ENCODE data around the gene LHFPL3.

The LHFPL3 gene

GRCh38 chr7:104371980-104372357 lies 43.6 kb downstream of the LHFPL3 start:
- Histone ChIP-seq H3K9ac (ENCODE audit: low read length) (no peak overlapping the region), H3K27ac (ENCODE audit: low read length) (no peak overlapping the region)

GRCh38 chr7:104382616-104383015 lies 54.2 kb downstream of the LHFPL3 start:
- no peaks in the 10 kb centered on the region for H3K27me3 ChIP-seq (ENCODE audit: control insufficient read depth, insufficient read depth, low read length)

More at GRCh38 chr7:104371980-104372357, 43.6 kb downstream of the LHFPL3 start:
- no peaks in the 10 kb centered on the region for H3K9me3 ChIP-seq (ENCODE audit: control insufficient read depth, low read depth, low read length)
- no peaks in the 10 kb centered on the region for H3K36me3 ChIP-seq (ENCODE audit: control insufficient read depth, low read depth, low read length)
- no peak overlapping the region for H3K4me3 ChIP-seq (ENCODE audit: low read length)
- no peaks in the 10 kb centered on the region for H3K27me3 ChIP-seq (ENCODE audit: control insufficient read depth, insufficient read depth, low read length)
- H3K4me1 ChIP-seq (ENCODE audit: control insufficient read depth, low read depth, low read length) = peaks cover 3% of the 10 kb centered on the region

GRCh38 chr7:104386943-104387342 lies 58.5 kb downstream of the LHFPL3 start:
- H3K9ac ChIP-seq (ENCODE audit: low read length) = no peak overlapping the region
- H3K9me3 ChIP-seq (ENCODE audit: control insufficient read depth, low read depth, low read length) = peaks cover 5% of the 10 kb centered on the region
- no peaks in the 10 kb centered on the region for H3K27me3 ChIP-seq (ENCODE audit: control insufficient read depth, insufficient read depth, low read length)
- H3K27ac ChIP-seq (ENCODE audit: low read length) = no peak overlapping the region
- H3K36me3 ChIP-seq (ENCODE audit: control insufficient read depth, low read depth, low read length) = no peaks in the 10 kb centered on the region
- no peak overlapping the region for H3K4me3 ChIP-seq (ENCODE audit: low read length)
- no peaks in the 10 kb centered on the region for H3K4me1 ChIP-seq (ENCODE audit: control insufficient read depth, low read depth, low read length)

More at GRCh38 chr7:104382616-104383015, 54.2 kb downstream of the LHFPL3 start:
- no peak overlapping the region for H3K27ac ChIP-seq (ENCODE audit: low read length)
- no peaks in the 10 kb centered on the region for H3K4me1 ChIP-seq (ENCODE audit: control insufficient read depth, low read depth, low read length)
- no peak overlapping the region for H3K9ac ChIP-seq (ENCODE audit: low read length)
- no peak overlapping the region for H3K4me3 ChIP-seq (ENCODE audit: low read length)
- H3K9me3 ChIP-seq (ENCODE audit: control insufficient read depth, low read depth, low read length) = peaks cover 2% of the 10 kb centered on the region
- no peaks in the 10 kb centered on the region for H3K36me3 ChIP-seq (ENCODE audit: control insufficient read depth, low read depth, low read length)

- no peaks in the 10 kb centered on the region for H3K36me3 ChIP-seq (ENCODE audit: control insufficient read depth, low read depth, low read length)
- H3K9me3 ChIP-seq (ENCODE audit: control insufficient read depth, low read depth, low read length) = peaks cover 5% of the 10 kb centered on the region
- H3K4me1 ChIP-seq (ENCODE audit: control insufficient read depth, low read depth, low read length) = no peaks in the 10 kb centered on the region
- no peak overlapping the region for H3K9ac ChIP-seq (ENCODE audit: low read length)
- no peak overlapping the region for H3K27ac ChIP-seq (ENCODE audit: low read length)
- no peaks in the 10 kb centered on the region for H3K27me3 ChIP-seq (ENCODE audit: control insufficient read depth, insufficient read depth, low read length)
- H3K4me3 ChIP-seq (ENCODE audit: low read length) = no peak overlapping the region
Observed at GRCh38 chr7:104388222-104388621, 59.8 kb downstream of the LHFPL3 start.

DNA sequence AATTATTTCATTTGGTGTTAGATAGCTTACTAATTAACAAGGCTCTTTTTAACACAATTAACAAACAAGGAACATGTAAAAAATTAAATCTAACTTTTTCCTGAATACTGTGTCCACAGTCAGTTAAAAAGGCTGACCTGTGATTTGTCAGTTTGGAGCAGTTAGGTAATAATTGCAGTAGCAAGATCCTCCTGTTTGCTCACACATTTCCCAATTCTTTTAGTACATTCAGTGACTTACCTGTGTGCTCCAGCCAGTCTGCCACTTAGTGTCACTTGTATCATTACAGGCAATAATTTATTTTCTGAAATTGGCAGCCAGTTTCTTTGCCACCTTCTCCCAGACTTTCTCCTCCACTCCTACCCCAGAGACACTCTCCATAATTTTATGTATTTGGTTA lies 66.8 kb downstream of the LHFPL3 start:
- H3K4me3 ChIP-seq (ENCODE audit: low read length) = no peak overlapping the region
- H3K27ac ChIP-seq (ENCODE audit: low read length) = no peak overlapping the region
- H3K27me3 ChIP-seq (ENCODE audit: control insufficient read depth, insufficient read depth, low read length) = no peaks in the 10 kb centered on the region
- H3K9me3 ChIP-seq (ENCODE audit: control insufficient read depth, low read depth, low read length) = no peaks in the 10 kb centered on the region
- no peaks in the 10 kb centered on the region for H3K4me1 ChIP-seq (ENCODE audit: control insufficient read depth, low read depth, low read length)
- no peaks in the 10 kb centered on the region for H3K36me3 ChIP-seq (ENCODE audit: control insufficient read depth, low read depth, low read length)
- no peak overlapping the region for H3K9ac ChIP-seq (ENCODE audit: low read length)

GRCh38 chr7:104397442-104397841 lies 69.0 kb downstream of the LHFPL3 start:
- H3K27ac ChIP-seq (ENCODE audit: low read length) = no peak overlapping the region
- H3K4me3 ChIP-seq (ENCODE audit: low read length) = no peak overlapping the region
- no peak overlapping the region for H3K9ac ChIP-seq (ENCODE audit: low read length)
- no peaks in the 10 kb centered on the region for H3K27me3 ChIP-seq (ENCODE audit: control insufficient read depth, insufficient read depth, low read length)
- H3K9me3 ChIP-seq (ENCODE audit: control insufficient read depth, low read depth, low read length) = no peaks in the 10 kb centered on the region
- no peaks in the 10 kb centered on the region for H3K4me1 ChIP-seq (ENCODE audit: control insufficient read depth, low read depth, low read length)
- H3K36me3 ChIP-seq (ENCODE audit: control insufficient read depth, low read depth, low read length) = no peaks in the 10 kb centered on the region

DNA sequence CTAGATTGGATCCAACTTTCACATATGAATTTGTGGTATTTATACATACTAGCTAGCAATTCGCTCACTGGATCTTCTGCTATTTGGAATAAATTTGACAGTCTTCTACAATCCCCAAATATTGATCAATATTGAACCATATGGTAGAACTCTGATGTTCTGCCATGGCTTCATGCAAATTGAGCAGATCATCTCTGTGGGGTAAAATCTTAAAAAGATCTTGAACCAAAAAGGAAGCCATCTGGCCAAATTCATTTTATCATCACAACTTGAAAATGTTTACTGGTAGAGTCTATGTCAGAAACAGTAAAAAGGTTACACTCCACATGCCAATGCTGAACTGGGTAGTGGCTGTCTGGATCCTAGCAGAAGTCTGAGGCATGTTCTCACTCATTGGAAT lies 80.0 kb downstream of the LHFPL3 start:
- H3K27ac ChIP-seq (ENCODE audit: low read length) = no peak overlapping the region
- H3K36me3 ChIP-seq (ENCODE audit: control insufficient read depth, low read depth, low read length) = no peaks in the 10 kb centered on the region
- no peak overlapping the region for H3K9ac ChIP-seq (ENCODE audit: low read length)
- no peaks in the 10 kb centered on the region for H3K4me1 ChIP-seq (ENCODE audit: control insufficient read depth, low read depth, low read length)
- no peaks in the 10 kb centered on the region for H3K9me3 ChIP-seq (ENCODE audit: control insufficient read depth, low read depth, low read length)
- H3K4me3 ChIP-seq (ENCODE audit: low read length) = no peak overlapping the region
- no peaks in the 10 kb centered on the region for H3K27me3 ChIP-seq (ENCODE audit: control insufficient read depth, insufficient read depth, low read length)

GRCh38 chr7:104410742-104411141 lies 82.3 kb downstream of the LHFPL3 start:
- Histone ChIP-seq H3K9ac (ENCODE audit: low read length) (no peak overlapping the region), H3K4me3 (ENCODE audit: low read length) (no peak overlapping the region), H3K27me3 (ENCODE audit: control insufficient read depth, insufficient read depth, low read length) (no peaks in the 10 kb centered on the region), H3K36me3 (ENCODE audit: control insufficient read depth, low read depth, low read length) (no peaks in the 10 kb centered on the region), H3K9me3 (ENCODE audit: control insufficient read depth, low read depth, low read length) (no peaks in the 10 kb centered on the region), H3K4me1 (ENCODE audit: control insufficient read depth, low read depth, low read length) (no peaks in the 10 kb centered on the region), H3K27ac (ENCODE audit: low read length) (no peak overlapping the region)

- H3K4me1 ChIP-seq (ENCODE audit: control insufficient read depth, low read depth, low read length) = no peaks in the 10 kb centered on the region
- H3K9me3 ChIP-seq (ENCODE audit: control insufficient read depth, low read depth, low read length) = no peaks in the 10 kb centered on the region
- H3K27ac ChIP-seq (ENCODE audit: low read length) = no peak overlapping the region
- H3K36me3 ChIP-seq (ENCODE audit: control insufficient read depth, low read depth, low read length) = no peaks in the 10 kb centered on the region
- H3K4me3 ChIP-seq (ENCODE audit: low read length) = no peak overlapping the region
- H3K27me3 ChIP-seq (ENCODE audit: control insufficient read depth, insufficient read depth, low read length) = no peaks in the 10 kb centered on the region
- no peak overlapping the region for H3K9ac ChIP-seq (ENCODE audit: low read length)
Observed at GRCh38 chr7:104412911-104413310, 84.5 kb downstream of the LHFPL3 start.

- Histone ChIP-seq H3K9ac (ENCODE audit: low read length) (no peak overlapping the region), H3K4me3 (ENCODE audit: low read length) (no peak overlapping the region), H3K4me1 (ENCODE audit: control insufficient read depth, low read depth, low read length) (no peaks in the 10 kb centered on the region), H3K36me3 (ENCODE audit: control insufficient read depth, low read depth, low read length) (no peaks in the 10 kb centered on the region), H3K27ac (ENCODE audit: low read length) (no peak overlapping the region), H3K9me3 (ENCODE audit: control insufficient read depth, low read depth, low read length) (no peaks in the 10 kb centered on the region), H3K27me3 (ENCODE audit: control insufficient read depth, insufficient read depth, low read length) (no peaks in the 10 kb centered on the region)
Observed at GRCh38 chr7:104414216-104414615, 85.8 kb downstream of the LHFPL3 start.

DNA sequence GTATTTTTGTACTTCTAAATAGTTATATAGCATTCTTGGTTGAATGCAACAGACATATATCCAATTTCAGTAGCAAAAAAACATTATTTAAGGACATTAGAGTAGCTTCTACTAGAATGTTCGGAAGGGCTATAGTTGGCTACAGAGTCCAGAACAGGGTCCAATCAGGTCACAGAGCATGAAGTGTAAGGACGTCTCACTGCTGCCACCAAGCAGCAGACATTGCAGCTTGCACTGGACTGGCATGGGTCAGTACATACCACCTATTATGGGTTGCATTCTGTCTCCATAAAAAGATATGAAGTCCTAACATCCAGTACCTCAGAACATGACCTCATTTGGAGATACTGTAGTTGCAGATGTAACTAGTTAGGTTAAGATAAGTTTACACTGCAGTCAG lies 87.3 kb downstream of the LHFPL3 start:
- Histone ChIP-seq H3K27me3 (ENCODE audit: control insufficient read depth, insufficient read depth, low read length) (no peaks in the 10 kb centered on the region), H3K27ac (ENCODE audit: low read length) (no peak overlapping the region), H3K4me1 (ENCODE audit: control insufficient read depth, low read depth, low read length) (no peaks in the 10 kb centered on the region), H3K36me3 (ENCODE audit: control insufficient read depth, low read depth, low read length) (no peaks in the 10 kb centered on the region), H3K4me3 (ENCODE audit: low read length) (no peak overlapping the region), H3K9me3 (ENCODE audit: control insufficient read depth, low read depth, low read length) (no peaks in the 10 kb centered on the region), H3K9ac (ENCODE audit: low read length) (no peak overlapping the region)

- H3K9ac ChIP-seq (ENCODE audit: low read length) = no peak overlapping the region
- no peaks in the 10 kb centered on the region for H3K36me3 ChIP-seq (ENCODE audit: control insufficient read depth, low read depth, low read length)
- H3K9me3 ChIP-seq (ENCODE audit: control insufficient read depth, low read depth, low read length) = no peaks in the 10 kb centered on the region
- no peaks in the 10 kb centered on the region for H3K4me1 ChIP-seq (ENCODE audit: control insufficient read depth, low read depth, low read length)
- no peak overlapping the region for H3K4me3 ChIP-seq (ENCODE audit: low read length)
- no peaks in the 10 kb centered on the region for H3K27me3 ChIP-seq (ENCODE audit: control insufficient read depth, insufficient read depth, low read length)
- H3K27ac ChIP-seq (ENCODE audit: low read length) = no peak overlapping the region
Observed at GRCh38 chr7:104416866-104417393, 88.5 kb downstream of the LHFPL3 start.
